Lower leg skin (tissue), 3 donors: Measurements from ENCODE around the gene PSMA5.

Source experiments
- POLR2A ChIP-seq, 2 donors: fragments of 450-650 bp; IDR thresholded peaks; one replicate each; pipeline ENCODE4 v1.6.1; 2016 to 2017; ENCODE audit warnings: antibody characterized with exemption in 2 of 2, mild to moderate bottlenecking in 1 of 2, moderate library complexity in 1 of 2
- TF ChIP-seq, protein P1 (sequence below), 3 donors: fragments of 450-650 bp; IDR thresholded peaks; one replicate each; pipeline ENCODE4 v1.5.1; 2016; ENCODE audit warnings: antibody characterized with exemption in 3 of 3, mild to moderate bottlenecking in 3 of 3, moderate library complexity in 2 of 3

DNA sequence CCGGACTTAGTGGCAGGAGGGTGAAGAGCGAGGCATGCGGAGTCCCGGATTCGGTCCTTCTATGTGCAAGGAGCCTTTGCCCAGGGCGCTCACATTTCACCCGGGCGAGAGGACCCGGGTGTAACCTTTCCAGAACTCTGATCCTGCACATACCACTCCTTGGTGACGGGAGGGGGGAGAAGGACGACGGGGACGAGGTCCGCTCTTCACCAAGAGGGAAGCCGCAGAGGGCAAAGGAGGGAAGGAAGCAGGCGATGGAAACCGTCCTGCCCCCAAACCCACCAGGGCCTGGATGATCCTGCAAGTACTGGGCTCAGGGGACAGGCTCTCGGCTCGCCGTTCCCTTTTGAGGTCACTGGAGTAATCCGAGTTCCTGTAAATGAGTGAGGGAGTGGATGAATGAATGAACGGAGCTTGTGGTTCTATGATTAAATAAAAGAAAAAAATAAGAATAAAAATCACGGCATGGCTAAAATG, 41.1 kb upstream of the PSMA5 start:
- TF ChIP-seq, protein P1, sequence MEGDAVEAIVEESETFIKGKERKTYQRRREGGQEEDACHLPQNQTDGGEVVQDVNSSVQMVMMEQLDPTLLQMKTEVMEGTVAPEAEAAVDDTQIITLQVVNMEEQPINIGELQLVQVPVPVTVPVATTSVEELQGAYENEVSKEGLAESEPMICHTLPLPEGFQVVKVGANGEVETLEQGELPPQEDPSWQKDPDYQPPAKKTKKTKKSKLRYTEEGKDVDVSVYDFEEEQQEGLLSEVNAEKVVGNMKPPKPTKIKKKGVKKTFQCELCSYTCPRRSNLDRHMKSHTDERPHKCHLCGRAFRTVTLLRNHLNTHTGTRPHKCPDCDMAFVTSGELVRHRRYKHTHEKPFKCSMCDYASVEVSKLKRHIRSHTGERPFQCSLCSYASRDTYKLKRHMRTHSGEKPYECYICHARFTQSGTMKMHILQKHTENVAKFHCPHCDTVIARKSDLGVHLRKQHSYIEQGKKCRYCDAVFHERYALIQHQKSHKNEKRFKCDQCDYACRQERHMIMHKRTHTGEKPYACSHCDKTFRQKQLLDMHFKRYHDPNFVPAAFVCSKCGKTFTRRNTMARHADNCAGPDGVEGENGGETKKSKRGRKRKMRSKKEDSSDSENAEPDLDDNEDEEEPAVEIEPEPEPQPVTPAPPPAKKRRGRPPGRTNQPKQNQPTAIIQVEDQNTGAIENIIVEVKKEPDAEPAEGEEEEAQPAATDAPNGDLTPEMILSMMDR (IDR thresholded peaks at IDR 0.05) = no peak
- no peak for TF ChIP-seq POLR2A (IDR thresholded peaks at IDR 0.05)
